RWPE1 (cell line): ENCODE measurements around the gene RGCC.

Experiments used
- CTCF ChIA-PET: fragments of 350-600 bp; sonication (Branson Sonifier 250); formaldehyde crosslinking; extraction: SDS; loops from one replicate; lab custom pipeline; 2021; lab: Yijun Ruan, JAX
- POLR2A ChIA-PET: fragments of 400-600 bp; formaldehyde crosslinking; extraction: SDS; loops from one replicate; lab custom pipeline; 2020; ENCODE audit warnings: antibody characterized with exemption; ENCODE audit not compliant: low non-redundant PET; lab: Yijun Ruan, JAX
- DNase-seq: peaks from one replicate; pipeline ENCODE4 v3.0.0; 2012; ENCODE audit warnings: low spot score
- H3K27ac ChIP-seq: fragments of 450-650 bp; 2 replicates; pipeline ENCODE4 v1.5.1; 2017
- CTCF ChIP-seq: fragments of 450-650 bp; conservative IDR thresholded peaks from 2 replicates; pipeline ENCODE4 v1.5.1; 2017; ENCODE audit warnings: low read depth, mild to moderate bottlenecking

RGCC gene

GRCh38 chr13:41495044-41495443 lies 37.7 kb downstream of the RGCC start:
- no peak for TF ChIP-seq CTCF
- POLR2A ChIA-PET = no interaction called here
- no peak overlapping the region for H3K27ac ChIP-seq
- CTCF ChIA-PET = interaction anchor here (0.7 kb wide), 1 partner anchor 157 kb away, joined by 3 read pairs; no protein-coding TSS in a partner anchor
- no peak for DNase-seq

DNA sequence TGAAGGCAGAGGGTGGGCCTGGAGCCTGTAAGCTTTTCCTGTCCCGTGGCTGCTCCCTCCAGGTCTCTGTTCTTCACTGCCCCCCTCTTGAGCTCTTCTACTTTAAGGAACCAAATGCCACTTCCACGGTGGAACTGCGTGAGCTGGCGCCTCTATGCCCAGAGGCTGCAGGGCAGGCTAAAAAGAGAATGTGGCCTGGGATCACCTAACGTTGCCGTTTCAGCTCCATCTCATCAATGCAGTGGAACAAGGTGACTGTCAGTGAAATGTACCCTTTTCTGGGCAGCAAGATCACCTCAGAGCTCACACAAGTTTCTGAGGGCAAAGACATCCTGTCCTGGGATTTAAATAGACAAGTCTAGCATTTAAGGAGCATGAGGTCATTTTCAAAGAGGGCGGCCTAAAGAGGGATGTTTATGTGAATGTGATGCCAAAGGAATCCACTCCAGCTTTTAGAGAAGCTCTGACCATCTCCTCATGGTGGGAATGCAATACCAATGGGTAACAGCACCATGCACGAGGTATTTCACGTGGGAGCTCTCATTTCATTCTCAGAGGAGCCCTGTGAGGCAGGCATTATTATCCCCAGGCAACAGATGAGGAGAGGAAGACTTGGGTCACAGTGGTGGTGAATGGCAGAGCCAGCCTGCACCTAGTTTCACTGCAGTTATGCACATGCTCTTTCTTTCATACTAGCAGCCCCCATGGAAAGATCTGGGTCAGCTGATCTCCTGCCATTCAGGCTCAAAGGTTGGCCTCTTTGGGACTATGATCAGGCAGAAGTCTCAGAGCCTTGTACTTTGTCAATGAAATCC lies 39.3 kb downstream of the RGCC start:
- no peak overlapping the region for H3K27ac ChIP-seq
- ChIA-PET CTCF (interaction anchor here (0.9 kb wide), 1 partner anchor 18 kb away, joined by 3 read pairs; no protein-coding TSS in a partner anchor), POLR2A (no interaction called here)
- DNase-seq = no peak
- TF ChIP-seq CTCF = no peak

- H3K27ac ChIP-seq = no peak overlapping the region
- no peak for TF ChIP-seq CTCF
- ChIA-PET CTCF (interaction anchor here (0.9 kb wide), 1 partner anchor 19 kb away, joined by 3 read pairs; no protein-coding TSS in a partner anchor), POLR2A (no interaction called here)
- no peak for DNase-seq
These were observed 40.1 kb downstream of the RGCC start for GRCh38 chr13:41497436-41497835.

GRCh38 chr13:41499452-41499851 lies 42.1 kb downstream of the RGCC start:
- no peak for DNase-seq
- CTCF ChIA-PET = interaction anchor here (0.6 kb wide), 1 partner anchor 62 kb away, joined by 3 read pairs; no protein-coding TSS in a partner anchor
- no peak overlapping the region for H3K27ac ChIP-seq
- POLR2A ChIA-PET = no interaction called here
- no peak for TF ChIP-seq CTCF

DNA sequence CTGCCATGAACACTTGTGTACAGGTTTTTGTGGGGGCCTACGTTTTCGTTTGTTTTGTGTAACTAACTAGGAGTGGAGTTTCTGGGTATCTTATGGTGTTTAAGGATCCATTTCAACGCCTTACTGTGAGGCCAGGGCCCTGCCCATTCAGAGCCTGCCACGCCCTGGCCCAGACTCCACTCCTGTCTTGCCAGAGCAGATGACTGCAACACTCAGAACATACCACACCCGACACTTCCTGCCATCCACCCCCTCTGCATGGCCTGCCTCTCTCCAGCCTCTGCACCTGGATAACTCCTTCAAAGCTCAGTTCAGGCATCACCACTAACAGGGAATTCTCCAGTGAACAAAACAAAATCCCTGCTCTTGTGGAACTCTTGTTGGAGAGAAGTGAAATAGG lies 43.2 kb downstream of the RGCC start:
- ChIA-PET POLR2A (no interaction called here), CTCF (no interaction called here)
- DNase-seq = peak; percentile 54
- no peak for TF ChIP-seq CTCF
- no peak overlapping the region for H3K27ac ChIP-seq

GRCh38 chr13:41501281-41501680 lies 43.9 kb downstream of the RGCC start:
- no peak for DNase-seq
- POLR2A ChIA-PET = no interaction called here

More at GRCh38 chr13:41501281-41501680, 43.9 kb downstream of the RGCC start:
- CTCF ChIA-PET = no interaction called here
- H3K27ac ChIP-seq = no peak overlapping the region
- TF ChIP-seq CTCF = no peak
